Fibroblast of pulmonary artery (primary cell): ENCODE results near the gene IL27RA.
"Not testable (repeated sequence)": the region's sequence is repeated elsewhere in the genome, so short reads cannot be mapped to it uniquely, and the experiment has no call there.

Source experiments
- DNase-seq: peaks from one replicate; pipeline ENCODE4 v3.0.0-alpha.2; 2010; ENCODE audit warnings: low read depth
- H3K4me3 ChIP-seq: replicated peaks from 2 replicates; pipeline ENCODE4 v1.5.1; 2011; ENCODE audit warnings: low read depth, mild to moderate bottlenecking, control low read depth, low read length, moderate library complexity
- TF ChIP-seq, protein P1 (sequence below): IDR thresholded peaks from 2 replicates; pipeline ENCODE4 v1.5.1; 2011; ENCODE audit warnings: mild to moderate bottlenecking, control low read depth, low read length, inconsistent platforms; ENCODE audit errors: missing control alignments

Gene IL27RA

DNA sequence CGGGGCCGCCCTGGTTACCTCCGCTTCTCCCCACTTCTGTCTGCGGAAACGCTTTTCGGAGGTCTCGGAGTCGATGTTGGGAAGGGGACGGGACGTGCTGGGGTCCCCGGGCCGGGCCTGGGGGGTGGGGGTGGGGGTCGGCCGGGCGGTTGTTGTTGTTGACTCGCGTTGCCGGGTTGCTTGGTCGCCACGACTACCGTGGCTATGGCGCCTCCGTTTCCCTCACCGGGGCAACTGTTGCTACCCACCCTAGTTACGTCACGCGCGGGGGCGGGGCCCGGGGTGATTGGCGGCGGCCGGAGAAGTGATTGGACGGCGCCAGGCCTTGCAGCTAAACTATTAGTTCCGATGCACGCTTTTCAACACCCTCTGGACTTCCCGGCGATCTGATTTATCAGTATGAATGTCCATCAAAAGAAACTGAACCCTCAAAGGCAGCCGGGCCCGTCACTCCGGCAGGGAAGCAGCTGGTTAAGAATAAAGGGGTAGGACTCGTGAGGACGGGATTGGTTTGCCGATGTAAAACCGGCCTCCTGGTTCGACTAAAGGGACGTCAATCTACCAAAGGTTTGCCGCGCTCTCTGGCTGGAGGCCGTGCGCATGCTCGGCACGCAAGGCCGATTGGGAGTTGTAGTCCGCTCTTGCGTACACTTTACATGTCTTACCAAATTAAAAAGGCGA, 25.3 kb upstream of the IL27RA start, which contains the start of gene RFX1:
Gene RFX1 (minus strand): TSS at position 236 of the 681 bp plus-strand sequence. CDS start 12,477 bp downstream, outside the sequence.
- TF ChIP-seq, protein P1, sequence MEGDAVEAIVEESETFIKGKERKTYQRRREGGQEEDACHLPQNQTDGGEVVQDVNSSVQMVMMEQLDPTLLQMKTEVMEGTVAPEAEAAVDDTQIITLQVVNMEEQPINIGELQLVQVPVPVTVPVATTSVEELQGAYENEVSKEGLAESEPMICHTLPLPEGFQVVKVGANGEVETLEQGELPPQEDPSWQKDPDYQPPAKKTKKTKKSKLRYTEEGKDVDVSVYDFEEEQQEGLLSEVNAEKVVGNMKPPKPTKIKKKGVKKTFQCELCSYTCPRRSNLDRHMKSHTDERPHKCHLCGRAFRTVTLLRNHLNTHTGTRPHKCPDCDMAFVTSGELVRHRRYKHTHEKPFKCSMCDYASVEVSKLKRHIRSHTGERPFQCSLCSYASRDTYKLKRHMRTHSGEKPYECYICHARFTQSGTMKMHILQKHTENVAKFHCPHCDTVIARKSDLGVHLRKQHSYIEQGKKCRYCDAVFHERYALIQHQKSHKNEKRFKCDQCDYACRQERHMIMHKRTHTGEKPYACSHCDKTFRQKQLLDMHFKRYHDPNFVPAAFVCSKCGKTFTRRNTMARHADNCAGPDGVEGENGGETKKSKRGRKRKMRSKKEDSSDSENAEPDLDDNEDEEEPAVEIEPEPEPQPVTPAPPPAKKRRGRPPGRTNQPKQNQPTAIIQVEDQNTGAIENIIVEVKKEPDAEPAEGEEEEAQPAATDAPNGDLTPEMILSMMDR, result no peak
- H3K4me3 ChIP-seq, result peak within 1 kb of the TSS; percentile 78
- peak; percentile 100 for DNase-seq

DNA sequence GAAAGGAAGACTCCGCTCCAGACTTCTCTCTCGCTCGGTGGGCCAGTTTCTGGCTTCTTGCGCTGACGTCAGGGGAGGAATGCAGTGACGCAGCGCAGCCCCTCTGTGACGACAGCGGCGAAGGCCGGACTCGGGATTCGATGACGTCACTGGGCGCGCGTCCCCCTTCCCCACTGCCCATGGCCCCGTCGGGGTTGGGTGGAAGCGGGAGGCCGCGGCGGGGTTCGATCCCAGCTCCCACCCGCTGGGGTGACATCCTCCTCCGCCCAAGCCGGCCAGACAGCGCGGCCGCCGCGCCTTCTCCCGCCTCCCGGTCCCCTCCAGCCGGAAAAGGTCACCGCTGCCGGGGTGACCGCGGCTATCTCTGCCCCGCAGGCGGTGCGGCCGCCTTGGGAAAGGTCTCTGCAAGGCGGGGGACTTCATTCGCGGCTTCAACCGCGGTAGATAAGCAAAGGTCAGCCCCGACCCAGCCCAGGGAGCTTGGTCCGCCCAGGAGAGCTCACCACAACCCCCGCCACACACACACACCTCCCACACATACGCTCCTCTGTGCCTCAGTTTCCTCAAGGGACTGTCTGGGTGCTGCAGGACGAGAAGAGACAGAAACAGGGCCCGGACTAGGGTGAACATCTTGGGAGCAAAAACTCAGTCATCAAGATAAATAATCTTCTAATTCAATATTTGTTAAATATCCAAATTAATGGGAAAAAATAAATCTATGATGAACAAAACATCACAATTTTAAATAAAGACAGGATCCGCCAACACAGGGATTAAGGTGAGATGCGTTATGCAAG, 24.6 kb upstream of the IL27RA start:
- no peak for DNase-seq

DNA sequence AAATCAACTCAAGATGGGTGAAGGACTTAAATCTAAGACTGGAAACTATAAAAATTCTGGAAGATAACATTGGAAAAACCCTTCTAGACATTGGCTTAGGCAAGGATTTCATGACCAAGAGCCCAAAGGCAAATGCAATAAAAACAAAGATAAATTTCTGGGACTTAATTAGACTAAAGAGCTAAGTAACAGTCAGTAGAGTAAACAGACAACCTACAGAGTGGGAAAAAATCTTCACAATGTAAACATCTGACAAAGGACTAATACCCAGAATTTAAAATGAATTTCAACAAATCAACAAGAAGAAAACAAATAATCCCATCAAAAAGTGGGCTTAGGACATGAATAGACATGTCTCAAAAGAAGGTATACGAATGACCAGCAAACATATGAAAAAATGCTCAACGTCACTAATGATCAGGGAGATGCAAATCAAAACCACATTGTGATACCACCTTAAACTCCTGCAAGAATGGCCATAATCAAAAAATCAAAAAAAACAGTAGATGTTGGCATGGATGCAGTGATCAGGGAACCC, 19.1 kb upstream of the IL27RA start:
- TF ChIP-seq, protein P1, result no peak
- H3K4me3 ChIP-seq, result no peak overlapping the region
- DNase-seq, result no peak

More for the DNA sequence above, 24.6 kb upstream of the IL27RA start:
- peak overlapping the region; percentile 78 for H3K4me3 ChIP-seq
- TF ChIP-seq, protein P1, result no peak

DNA sequence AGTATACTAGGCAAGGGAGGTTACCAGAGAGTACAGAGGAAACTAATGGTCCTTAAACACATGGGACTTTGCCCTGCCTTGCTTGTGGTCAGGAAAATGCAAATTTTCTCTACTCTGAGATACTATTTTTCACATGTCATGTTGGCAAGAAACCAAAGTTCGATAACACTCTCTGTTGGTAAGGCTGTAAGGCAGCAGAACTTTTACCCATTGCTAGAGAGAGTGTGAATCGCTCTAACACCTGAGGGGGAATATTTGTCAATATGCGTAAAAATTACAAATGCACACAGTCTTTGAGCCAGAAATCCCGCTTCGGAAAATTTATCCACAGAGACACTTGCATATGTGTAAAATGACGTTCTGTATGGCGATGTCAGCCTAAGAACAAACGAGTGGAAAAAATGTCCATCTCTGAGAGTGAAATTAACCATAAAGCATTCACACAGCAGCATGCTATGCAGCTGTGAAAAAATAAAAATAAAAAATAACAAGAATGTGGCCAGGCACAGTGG, 16.0 kb upstream of the IL27RA start:
- no peak for DNase-seq
- no peak overlapping the region for H3K4me3 ChIP-seq
- TF ChIP-seq, protein P1, result no peak

DNA sequence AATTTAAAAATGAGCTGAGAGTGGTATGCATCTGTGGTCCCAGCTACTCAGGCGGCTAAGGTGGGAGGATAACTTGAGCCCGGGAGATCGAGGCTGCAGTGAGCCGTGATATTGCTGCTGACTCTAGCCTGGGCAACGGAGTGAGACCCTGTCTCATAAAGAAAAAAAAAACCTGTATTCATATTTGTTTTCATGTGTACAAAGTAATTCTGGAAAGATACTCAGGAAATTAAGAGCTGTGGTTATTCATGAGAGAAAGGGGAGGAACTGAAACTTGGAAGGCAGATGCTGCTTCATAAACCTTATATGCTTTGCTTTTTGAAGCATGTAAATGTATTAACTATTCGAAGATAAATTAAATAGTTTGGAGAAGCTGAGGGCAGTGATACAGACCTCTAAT, 12.5 kb upstream of the IL27RA start:
- no peak for DNase-seq
- no peak overlapping the region for H3K4me3 ChIP-seq
- TF ChIP-seq, protein P1, result no peak

DNA sequence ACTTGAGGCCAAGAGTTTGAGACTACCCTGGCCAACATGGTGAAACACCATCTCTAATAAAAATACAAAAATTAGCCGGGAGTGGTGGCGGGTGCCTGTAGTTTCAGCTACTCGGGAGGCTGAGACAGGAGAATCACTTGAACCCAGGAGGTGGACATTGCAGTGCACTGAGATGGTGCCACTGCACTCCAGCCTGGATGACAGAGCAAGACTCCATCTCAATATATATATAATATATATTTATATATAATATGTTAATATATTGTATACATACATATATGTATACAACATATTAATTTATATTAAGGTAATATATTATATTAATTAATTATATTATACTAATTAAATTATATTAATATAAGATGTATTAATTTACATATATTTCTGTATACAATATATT, 11.8 kb upstream of the IL27RA start:
- not testable (repeated sequence) for DNase-seq, H3K4me3 ChIP-seq

DNA sequence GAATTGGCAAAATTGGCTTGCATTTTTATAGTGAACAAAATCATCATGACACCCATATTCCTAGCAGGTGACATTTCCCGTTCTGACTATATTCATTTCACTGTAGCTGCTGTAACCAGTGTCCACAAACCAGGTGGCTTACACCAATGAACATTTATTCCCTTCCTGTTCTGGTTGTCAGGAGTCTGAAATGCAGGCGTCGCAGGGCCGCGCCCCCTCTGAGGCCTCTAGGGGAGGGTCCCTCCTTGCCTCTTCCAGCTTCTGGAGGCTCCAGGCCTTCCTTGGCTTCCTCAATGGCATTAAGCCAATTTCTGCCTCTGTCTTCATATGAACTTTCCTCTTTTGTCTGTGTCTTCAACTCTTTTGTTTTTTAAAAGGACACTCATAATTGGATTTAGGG, 10.1 kb upstream of the IL27RA start:
- TF ChIP-seq, protein P1, result no peak
- H3K4me3 ChIP-seq, result no peak overlapping the region
- DNase-seq, result no peak
